Stimulated activated naive B cell treated with anti-CD40 and anti-IgM and Interleukin-4, amounts not matched to agents 10 μg/mL and 1 μg/mL and 100 μg/mL, for 72 hours (primary cell): ENCODE measurements around the gene ACTG1.

ENCODE experiments used
- ATAC-seq, 2 donors: fragments of 150-1000 bp; cut with Tn5 transposase; replicated peaks; 2 replicates each; pipeline ENCODE4 v1.10.0; 2021; ENCODE audit warnings: moderate library complexity in 1 of 2
- DNase-seq: peaks from one replicate; pipeline ENCODE4 v3.0.0; 2021
- H3K27ac Mint-ChIP-seq: one replicate; pipeline ENCODE4 v1.8.0; 2022; ENCODE audit warnings: mild to moderate bottlenecking, mixed read lengths
- H3K27me3 Mint-ChIP-seq, 2 donors: one replicate each; pipeline ENCODE4 v1.8.0; 2022; ENCODE audit warnings: mixed read lengths in 2 of 2
- H3K36me3 Mint-ChIP-seq, 2 donors: one replicate each; pipeline ENCODE4 v1.8.0; 2022; ENCODE audit warnings: mixed read lengths in 2 of 2, mild to moderate bottlenecking in 1 of 2
- H3K4me1 Mint-ChIP-seq, 2 donors: one replicate each; pipeline ENCODE4 v1.8.0; 2022; ENCODE audit warnings: mixed read lengths in 2 of 2, mild to moderate bottlenecking in 1 of 2
- H3K4me3 Mint-ChIP-seq, 2 donors: one replicate each; pipeline ENCODE4 v1.8.0; 2022; ENCODE audit warnings: mild to moderate bottlenecking in 2 of 2, mixed read lengths in 2 of 2, moderate library complexity in 1 of 2
- H3K9me3 Mint-ChIP-seq, 2 donors: one replicate each; pipeline ENCODE4 v1.8.0; 2022; ENCODE audit warnings: mixed read lengths in 2 of 2, mild to moderate bottlenecking in 1 of 2

The ACTG1 gene

GRCh38 chr17:81520021-81520901 is 7.7 kb upstream of the ACTG1 start:
- H3K4me1 Mint-ChIP-seq: peaks cover 25 to 57% of the 10 kb centered on the region in 2 donors
- peak overlapping the region; percentile 93 for H3K27ac Mint-ChIP-seq

GRCh38 chr17:81519284-81520020 is 6.9 kb upstream of the ACTG1 start:
- H3K27me3 Mint-ChIP-seq: no peaks in the 10 kb centered on the region
- ATAC-seq (peak; percentile 24 to 25), DNase-seq (peak; percentile 72)
- H3K36me3 Mint-ChIP-seq: peaks cover 11 to 13% of the 10 kb centered on the region in 2 donors
- H3K27ac Mint-ChIP-seq: peak overlapping the region; percentile 93
- no peaks in the 10 kb centered on the region for H3K9me3 Mint-ChIP-seq
- H3K4me3 Mint-ChIP-seq: peak overlapping the region; percentile 97 to 98
- H3K4me1 Mint-ChIP-seq: peaks cover 25 to 61% of the 10 kb centered on the region in 2 donors

More at GRCh38 chr17:81520021-81520901, 7.7 kb upstream of the ACTG1 start:
- ATAC-seq (no peak), DNase-seq (no peak)
- Mint-ChIP-seq H3K4me3 (peak overlapping the region; percentile 97 to 98), H3K9me3 (no peaks in the 10 kb centered on the region), H3K36me3 (peaks cover 8 to 9% of the 10 kb centered on the region in 2 donors), H3K27me3 (no peaks in the 10 kb centered on the region)

DNA sequence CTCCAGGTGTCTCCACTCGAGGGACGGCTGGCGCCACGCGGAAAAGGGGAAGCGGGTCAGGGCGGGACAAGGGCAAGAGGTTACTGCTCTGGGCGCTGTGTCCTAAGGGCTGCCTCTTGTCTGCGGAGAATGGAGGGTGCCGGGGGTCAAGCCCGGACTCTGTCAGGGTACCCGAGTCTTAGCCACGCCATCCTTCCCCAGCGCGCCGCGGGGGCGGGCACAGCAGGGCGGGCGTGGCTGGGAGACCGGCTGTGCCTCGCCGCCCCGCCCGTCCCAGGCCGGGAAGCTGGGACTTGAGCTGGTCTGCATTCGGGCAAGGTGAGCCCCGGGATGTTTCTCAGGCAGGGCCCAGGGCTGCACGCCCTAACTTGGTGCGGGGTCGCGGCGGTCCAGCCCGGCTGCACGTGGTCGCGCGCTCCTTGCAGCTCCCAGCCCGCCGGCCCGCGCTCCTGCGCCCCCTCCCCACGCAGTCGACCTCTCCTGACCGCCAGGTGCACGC is 6.2 kb upstream of the ACTG1 start:
- Mint-ChIP-seq H3K4me1 (peaks cover 25 to 61% of the 10 kb centered on the region in 2 donors), H3K36me3 (peaks cover 11 to 13% of the 10 kb centered on the region in 2 donors), H3K9me3 (no peaks in the 10 kb centered on the region), H3K27me3 (no peaks in the 10 kb centered on the region), H3K4me3 (peak overlapping the region; percentile 97 to 98), H3K27ac (peak overlapping the region; percentile 93)
- DNase-seq: peak; percentile 51
- ATAC-seq: peak; percentile 6 to 7

DNA sequence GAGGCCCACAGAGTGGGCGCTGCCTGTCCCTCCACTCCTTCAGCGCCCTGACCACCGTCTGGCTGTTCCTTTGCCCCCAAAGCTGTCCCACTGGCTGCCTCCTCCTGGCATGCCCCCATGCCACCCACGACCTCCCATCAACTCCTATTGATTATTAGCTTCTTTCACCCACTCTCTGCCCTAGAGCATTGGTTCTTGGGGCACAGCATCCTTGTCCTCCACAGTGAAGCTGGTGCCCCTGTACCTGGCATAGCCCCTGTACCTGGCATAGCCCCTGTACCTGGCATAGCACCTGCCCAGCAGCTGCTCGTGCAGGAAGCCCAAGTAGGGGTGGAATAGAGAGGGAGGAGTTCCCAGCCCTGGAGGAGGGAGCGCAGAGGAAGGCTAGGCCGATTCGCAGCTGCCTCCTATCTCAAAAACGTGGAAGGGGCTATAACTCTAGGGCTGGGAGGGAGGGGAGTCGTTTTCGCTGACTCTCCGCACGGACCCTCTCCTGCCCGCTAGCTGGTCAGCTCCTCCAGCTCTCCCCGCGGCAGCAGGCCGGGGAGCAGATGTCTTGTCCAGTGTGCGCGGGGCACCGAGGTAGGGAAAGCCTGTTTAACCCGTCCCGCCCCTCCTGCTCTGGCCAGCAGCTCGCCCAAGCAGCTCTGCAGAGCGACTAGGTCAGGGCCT is 5.7 kb upstream of the ACTG1 start:
- Mint-ChIP-seq H3K27ac (peak overlapping the region; percentile 93), H3K9me3 (no peaks in the 10 kb centered on the region)
- no peak for ATAC-seq

GRCh38 chr17:81517339-81518112 is 4.9 kb upstream of the ACTG1 start:
- Mint-ChIP-seq H3K4me1 (peaks cover 24 to 55% of the 10 kb centered on the region in 2 donors), H3K27me3 (no peaks in the 10 kb centered on the region), H3K4me3 (peak overlapping the region; percentile 97 to 98), H3K36me3 (peaks cover 13 to 17% of the 10 kb centered on the region in 2 donors), H3K9me3 (no peaks in the 10 kb centered on the region), H3K27ac (peak overlapping the region; percentile 93)
- ATAC-seq: peak; percentile 49 to 51
- peak; percentile 85 for DNase-seq

More for the DNA sequence above, 5.7 kb upstream of the ACTG1 start:
- Mint-ChIP-seq H3K4me3 (peak overlapping the region; percentile 97 to 98), H3K27me3 (no peaks in the 10 kb centered on the region), H3K4me1 (peaks cover 25 to 61% of the 10 kb centered on the region in 2 donors), H3K36me3 (peaks cover 11 to 17% of the 10 kb centered on the region in 2 donors)
- DNase-seq: no peak

- Mint-ChIP-seq H3K9me3 (no peaks in the 10 kb centered on the region), H3K27ac (peak overlapping the region; percentile 93), H3K27me3 (no peaks in the 10 kb centered on the region), H3K4me3 (peak overlapping the region; percentile 97 to 98), H3K36me3 (peaks cover 16 to 21% of the 10 kb centered on the region in 2 donors), H3K4me1 (peaks cover 26 to 50% of the 10 kb centered on the region in 2 donors)
- DNase-seq (no peak), ATAC-seq (no peak)
These were observed 4.4 kb upstream of the ACTG1 start for GRCh38 chr17:81517009-81517338.

- Mint-ChIP-seq H3K27ac (peak overlapping the region; percentile 93), H3K4me1 (peaks cover 29 to 52% of the 10 kb centered on the region in 2 donors), H3K9me3 (no peaks in the 10 kb centered on the region), H3K36me3 (peaks cover 22 to 27% of the 10 kb centered on the region in 2 donors), H3K27me3 (no peaks in the 10 kb centered on the region), H3K4me3 (peak overlapping the region; percentile 97 to 98)
- DNase-seq (no peak), ATAC-seq (no peak)
These were observed 3.8 kb upstream of the ACTG1 start for GRCh38 chr17:81516439-81516838.

- Mint-ChIP-seq H3K4me3 (peak overlapping the region; percentile 97 to 98), H3K27me3 (no peaks in the 10 kb centered on the region), H3K4me1 (peaks cover 30 to 58% of the 10 kb centered on the region in 2 donors), H3K9me3 (no peaks in the 10 kb centered on the region), H3K27ac (peak overlapping the region; percentile 99), H3K36me3 (peaks cover 30 to 35% of the 10 kb centered on the region in 2 donors)
- ATAC-seq (no peak), DNase-seq (no peak)
These were observed 3.0 kb upstream of the ACTG1 start for GRCh38 chr17:81515530-81516041.

GRCh38 chr17:81514739-81515529 is 2.3 kb upstream of the ACTG1 start:
- H3K4me1 Mint-ChIP-seq: peaks cover 29 to 53% of the 10 kb centered on the region in 2 donors
- H3K4me3 Mint-ChIP-seq: peak overlapping the region; percentile 97 to 98
- H3K27me3 Mint-ChIP-seq: no peaks in the 10 kb centered on the region
- peak overlapping the region; percentile 99 for H3K27ac Mint-ChIP-seq
- peaks cover 37 to 42% of the 10 kb centered on the region in 2 donors for H3K36me3 Mint-ChIP-seq
- ATAC-seq (peak; percentile 23 to 38), DNase-seq (peak; percentile 79)
- H3K9me3 Mint-ChIP-seq: no peaks in the 10 kb centered on the region

DNA sequence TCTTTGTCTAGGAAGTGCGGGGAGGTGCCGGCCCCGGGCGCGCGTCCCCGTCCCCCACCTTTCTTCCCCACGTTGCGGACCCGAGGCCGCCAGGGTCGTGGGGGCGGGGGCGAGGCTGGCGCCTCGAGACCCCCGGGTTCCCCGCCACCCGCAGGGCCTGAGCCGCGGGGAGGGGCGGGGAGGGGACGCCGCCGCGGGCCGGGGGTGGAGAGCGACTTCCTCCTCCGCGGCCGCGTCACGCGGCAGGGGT is 1.8 kb upstream of the ACTG1 start:
- H3K27me3 Mint-ChIP-seq: no peaks in the 10 kb centered on the region
- H3K4me3 Mint-ChIP-seq: peak overlapping the region; percentile 91 to 98
- DNase-seq (no peak), ATAC-seq (no peak)
- no peaks in the 10 kb centered on the region for H3K9me3 Mint-ChIP-seq
- peaks cover 28 to 53% of the 10 kb centered on the region in 2 donors for H3K4me1 Mint-ChIP-seq
- peak overlapping the region; percentile 99 for H3K27ac Mint-ChIP-seq
- H3K36me3 Mint-ChIP-seq: peaks cover 42 to 47% of the 10 kb centered on the region in 2 donors

DNA sequence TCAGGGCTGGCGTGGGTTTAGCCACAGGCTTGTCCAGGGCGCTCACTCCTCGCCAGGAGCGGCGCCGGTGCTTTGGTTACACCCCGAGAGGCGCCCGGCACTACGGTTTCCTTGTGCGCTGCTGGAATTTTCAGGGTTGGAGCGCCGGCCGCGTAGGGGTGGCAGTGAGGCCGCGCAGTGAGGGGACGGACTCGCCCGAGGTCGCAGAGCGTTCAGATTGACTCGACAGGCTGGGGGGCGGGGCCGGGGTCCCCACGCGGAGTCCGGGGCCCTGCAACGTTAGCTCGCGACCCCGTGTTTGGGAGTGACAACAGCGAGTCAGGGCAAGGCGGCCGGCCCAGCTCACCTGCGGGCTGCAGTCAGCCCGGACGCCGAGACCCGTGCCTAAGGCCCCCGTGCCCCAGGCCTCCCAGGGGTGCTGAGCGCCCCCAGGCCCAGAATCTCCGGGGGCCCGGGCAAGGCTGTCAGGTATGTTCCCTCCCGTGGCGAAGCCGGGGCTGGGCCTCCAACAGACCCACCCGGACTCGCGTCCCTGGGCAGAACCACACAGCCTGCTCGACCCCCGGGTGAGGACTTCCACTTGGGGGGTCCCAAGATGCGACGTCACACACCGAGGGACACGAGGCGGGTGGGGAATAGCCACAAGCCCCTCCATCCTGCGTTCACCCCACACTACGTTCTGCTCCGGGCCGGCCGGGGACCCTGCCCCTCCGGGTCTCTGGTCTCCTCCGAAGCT is 1.3 kb upstream of the ACTG1 start:
- Mint-ChIP-seq H3K4me3 (peak overlapping the region; percentile 91 to 98), H3K27me3 (no peaks in the 10 kb centered on the region), H3K36me3 (peaks cover 47 to 52% of the 10 kb centered on the region in 2 donors), H3K9me3 (peaks cover 0 to 1% of the 10 kb centered on the region in 2 donors), H3K27ac (peak overlapping the region; percentile 98), H3K4me1 (peaks cover 32 to 56% of the 10 kb centered on the region in 2 donors)
- ATAC-seq (peak; percentile 1 to 3), DNase-seq (peak; percentile 60)

DNA sequence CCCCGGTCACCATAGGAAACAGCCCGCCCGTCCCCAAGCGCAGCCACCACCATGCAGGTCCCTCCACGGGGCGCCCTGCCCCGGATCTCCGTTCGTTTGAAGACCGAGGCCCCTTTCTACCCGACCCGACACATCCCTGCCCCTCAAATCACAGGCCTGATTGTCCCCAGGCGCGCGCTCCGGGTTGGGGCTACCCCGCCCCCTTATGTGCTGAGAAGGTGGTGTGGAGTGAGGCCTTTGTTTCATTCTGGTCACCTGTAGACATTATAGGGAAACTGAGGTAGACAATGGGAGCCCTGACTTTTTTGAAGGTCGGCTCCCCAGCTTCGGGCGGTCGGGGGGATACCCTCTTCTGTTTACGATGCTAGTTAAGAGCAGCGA is 763 bp upstream of the ACTG1 start:
- Mint-ChIP-seq H3K27ac (peak overlapping the region; percentile 98), H3K9me3 (peaks cover 0 to 1% of the 10 kb centered on the region in 2 donors), H3K36me3 (peaks cover 51 to 57% of the 10 kb centered on the region in 2 donors), H3K4me3 (peak overlapping the region; percentile 91 to 98), H3K27me3 (no peaks in the 10 kb centered on the region), H3K4me1 (peaks cover 34 to 58% of the 10 kb centered on the region in 2 donors)
- peak; percentile 27 to 28 for ATAC-seq
- peak; percentile 80 for DNase-seq
